WTC11 (cell line): ENCODE results near the gene ATG14. TPM values are rescaled to one million over a fixed set of nuclear protein-coding genes. Genes with fewer than 3 reads are reported as not detected.

Experiments used
- ATAC-seq: fragments of 200-7000 bp; cut with Tn5 transposase; 2 replicates; pipeline ENCODE4 v1.10.0; 2021; ENCODE audit warnings: mild to moderate bottlenecking, moderate library complexity
- CTCF ChIA-PET: fragments of 300-600 bp; sonication (Branson Sonifier 250); formaldehyde crosslinking; loops from one replicate; lab custom pipeline; 2021; ENCODE audit warnings: antibody characterized with exemption; lab: Charles Lee
- POLR2A ChIA-PET: fragments of 350-600 bp; sonication (Branson Sonifier 250); formaldehyde crosslinking; loops from one replicate; lab custom pipeline; 2021; ENCODE audit warnings: antibody characterized with exemption; lab: Charles Lee
- DNase-seq: peaks from one replicate; pipeline ENCODE4 v3.0.0; 2021; ENCODE audit warnings: low spot score
- H3K27ac Mint-ChIP-seq: 2 replicates; pipeline ENCODE4 v1.8.0; 2021; ENCODE audit warnings: mixed read lengths
- H3K27me3 Mint-ChIP-seq: 2 replicates; pipeline ENCODE4 v1.8.0; 2021; ENCODE audit warnings: low read depth, mild to moderate bottlenecking, moderate library complexity, mixed read lengths
- H3K36me3 Mint-ChIP-seq: 2 replicates; pipeline ENCODE4 v1.8.0; 2021; ENCODE audit warnings: mixed read lengths
- H3K4me1 Mint-ChIP-seq: 2 replicates; pipeline ENCODE4 v1.8.0; 2022; ENCODE audit warnings: mixed read lengths
- H3K4me3 Mint-ChIP-seq: 2 replicates; pipeline ENCODE4 v1.8.0; 2021; ENCODE audit warnings: mild to moderate bottlenecking, moderate library complexity, mixed read lengths
- H3K9me3 Mint-ChIP-seq: 2 replicates; pipeline ENCODE4 v1.8.0; 2021; ENCODE audit warnings: mixed read lengths
- ATF1 ChIP-seq: sonication (generic); formaldehyde crosslinking; IDR thresholded peaks from 2 replicates; pipeline ENCODE4 v1.8.1; 2023; ENCODE audit warnings: mild to moderate bottlenecking, moderate library complexity, missing genetic modification reagents
- CDX4 ChIP-seq: fragments of 250-450 bp; sonication (Bioruptor Pico); IDR thresholded peaks from 2 replicates; pipeline ENCODE4 v1.9.0; 2021; ENCODE audit warnings: moderate library complexity, mild to moderate bottlenecking, inconsistent platforms, borderline replicate concordance
- CREM ChIP-seq: sonication (generic); formaldehyde crosslinking; IDR thresholded peaks from 2 replicates; pipeline ENCODE4 v1.8.1; 2022; ENCODE audit warnings: mild to moderate bottlenecking, missing genetic modification reagents, moderate library complexity
- E2F4 ChIP-seq: sonication (generic); formaldehyde crosslinking; IDR thresholded peaks from 2 replicates; pipeline ENCODE4 v1.8.1; 2022; ENCODE audit warnings: low read depth, mild to moderate bottlenecking, moderate library complexity, missing genetic modification reagents, borderline replicate concordance
- ELF4 ChIP-seq: sonication (generic); formaldehyde crosslinking; IDR thresholded peaks from 2 replicates; pipeline ENCODE4 v1.8.1; 2022; ENCODE audit warnings: low read depth, mild to moderate bottlenecking, moderate library complexity, missing genetic modification reagents
- FOXJ3 ChIP-seq: sonication (generic); formaldehyde crosslinking; IDR thresholded peaks from 2 replicates; pipeline ENCODE4 v1.9.0; 2021; ENCODE audit warnings: missing genetic modification reagents, mild to moderate bottlenecking, borderline replicate concordance
- GABPB1 ChIP-seq: sonication (generic); formaldehyde crosslinking; IDR thresholded peaks from 2 replicates; pipeline ENCODE4 v1.8.1; 2023; ENCODE audit warnings: mild to moderate bottlenecking, missing genetic modification reagents
- HMGXB4 ChIP-seq: sonication (generic); formaldehyde crosslinking; IDR thresholded peaks from 2 replicates; pipeline ENCODE4 v1.8.1; 2023; ENCODE audit warnings: mild to moderate bottlenecking, moderate library complexity, missing genetic modification reagents
- JAZF1 ChIP-seq: fragments of 250-450 bp; sonication (Bioruptor Pico); IDR thresholded peaks from 2 replicates; pipeline ENCODE4 v1.9.0; 2021; ENCODE audit warnings: moderate library complexity, mild to moderate bottlenecking, inconsistent platforms
- JUN ChIP-seq: sonication (generic); formaldehyde crosslinking; IDR thresholded peaks from 2 replicates; pipeline ENCODE4 v1.8.0; 2023; ENCODE audit warnings: mild to moderate bottlenecking, missing genetic modification reagents
- MAX ChIP-seq: sonication (generic); formaldehyde crosslinking; IDR thresholded peaks from 2 replicates; pipeline ENCODE4 v1.8.0; 2022; ENCODE audit warnings: mild to moderate bottlenecking, missing genetic modification reagents
- NFATC4 ChIP-seq: fragments of 250-450 bp; sonication (Bioruptor Pico); IDR thresholded peaks from 2 replicates; pipeline ENCODE4 v1.9.0; 2021; ENCODE audit warnings: mild to moderate bottlenecking
- NR2C2 ChIP-seq: sonication (generic); formaldehyde crosslinking; IDR thresholded peaks from 2 replicates; pipeline ENCODE4 v1.8.0; 2022; ENCODE audit warnings: mild to moderate bottlenecking, missing genetic modification reagents
- RELA ChIP-seq: sonication (generic); formaldehyde crosslinking; IDR thresholded peaks from 2 replicates; pipeline ENCODE4 v1.8.1; 2022; ENCODE audit warnings: missing genetic modification reagents, mild to moderate bottlenecking, borderline replicate concordance
- RORB ChIP-seq: fragments of 250-450 bp; sonication (Bioruptor Pico); IDR thresholded peaks from 2 replicates; pipeline ENCODE4 v1.9.0; 2021; ENCODE audit warnings: mild to moderate bottlenecking
- SMAD4 ChIP-seq: sonication (generic); formaldehyde crosslinking; IDR thresholded peaks from 2 replicates; pipeline ENCODE4 v1.8.0; 2022; ENCODE audit warnings: mild to moderate bottlenecking, missing genetic modification reagents
- SP1 ChIP-seq: sonication (generic); formaldehyde crosslinking; conservative IDR thresholded peaks from 2 replicates; pipeline ENCODE4 v1.8.1; 2022; ENCODE audit warnings: missing genetic modification reagents
- TEAD1 ChIP-seq: sonication (generic); formaldehyde crosslinking; IDR thresholded peaks from 2 replicates; pipeline ENCODE4 v1.8.0; 2022; ENCODE audit warnings: mild to moderate bottlenecking, missing genetic modification reagents
- ZNF121 ChIP-seq: sonication (generic); formaldehyde crosslinking; IDR thresholded peaks from 2 replicates; pipeline ENCODE4 v1.8.0; 2023; ENCODE audit warnings: missing genetic modification reagents
- ZNF219 ChIP-seq: sonication (generic); formaldehyde crosslinking; IDR thresholded peaks from 2 replicates; pipeline ENCODE4 v1.8.0; 2023; ENCODE audit warnings: missing genetic modification reagents, mild to moderate bottlenecking, borderline replicate concordance
- total RNA-seq: library from RNA; stranded (reverse); gene quantifications from 3 replicates; pipeline ENCODE4 v1.2.3, GENCODE V29; 2021
- TF ChIP-seq, protein P1 (sequence below): sonication (generic); formaldehyde crosslinking; IDR thresholded peaks from 2 replicates; pipeline ENCODE4 v1.8.1; 2023; ENCODE audit warnings: mild to moderate bottlenecking, missing genetic modification reagents, borderline replicate concordance
- TF ChIP-seq, protein P2 (sequence below): fragments of 250-450 bp; sonication (Bioruptor Pico); IDR thresholded peaks from 2 replicates; pipeline ENCODE4 v1.8.0; 2021; ENCODE audit warnings: mild to moderate bottlenecking

The ATG14 gene
- total RNA-seq, 1 experiment from 2014 or later = 10.4 TPM

- no peak for TF ChIP-seq MAX
- no peak for TF ChIP-seq E2F4 (CRISPR knock-in tag)
- TF ChIP-seq, protein P1, sequence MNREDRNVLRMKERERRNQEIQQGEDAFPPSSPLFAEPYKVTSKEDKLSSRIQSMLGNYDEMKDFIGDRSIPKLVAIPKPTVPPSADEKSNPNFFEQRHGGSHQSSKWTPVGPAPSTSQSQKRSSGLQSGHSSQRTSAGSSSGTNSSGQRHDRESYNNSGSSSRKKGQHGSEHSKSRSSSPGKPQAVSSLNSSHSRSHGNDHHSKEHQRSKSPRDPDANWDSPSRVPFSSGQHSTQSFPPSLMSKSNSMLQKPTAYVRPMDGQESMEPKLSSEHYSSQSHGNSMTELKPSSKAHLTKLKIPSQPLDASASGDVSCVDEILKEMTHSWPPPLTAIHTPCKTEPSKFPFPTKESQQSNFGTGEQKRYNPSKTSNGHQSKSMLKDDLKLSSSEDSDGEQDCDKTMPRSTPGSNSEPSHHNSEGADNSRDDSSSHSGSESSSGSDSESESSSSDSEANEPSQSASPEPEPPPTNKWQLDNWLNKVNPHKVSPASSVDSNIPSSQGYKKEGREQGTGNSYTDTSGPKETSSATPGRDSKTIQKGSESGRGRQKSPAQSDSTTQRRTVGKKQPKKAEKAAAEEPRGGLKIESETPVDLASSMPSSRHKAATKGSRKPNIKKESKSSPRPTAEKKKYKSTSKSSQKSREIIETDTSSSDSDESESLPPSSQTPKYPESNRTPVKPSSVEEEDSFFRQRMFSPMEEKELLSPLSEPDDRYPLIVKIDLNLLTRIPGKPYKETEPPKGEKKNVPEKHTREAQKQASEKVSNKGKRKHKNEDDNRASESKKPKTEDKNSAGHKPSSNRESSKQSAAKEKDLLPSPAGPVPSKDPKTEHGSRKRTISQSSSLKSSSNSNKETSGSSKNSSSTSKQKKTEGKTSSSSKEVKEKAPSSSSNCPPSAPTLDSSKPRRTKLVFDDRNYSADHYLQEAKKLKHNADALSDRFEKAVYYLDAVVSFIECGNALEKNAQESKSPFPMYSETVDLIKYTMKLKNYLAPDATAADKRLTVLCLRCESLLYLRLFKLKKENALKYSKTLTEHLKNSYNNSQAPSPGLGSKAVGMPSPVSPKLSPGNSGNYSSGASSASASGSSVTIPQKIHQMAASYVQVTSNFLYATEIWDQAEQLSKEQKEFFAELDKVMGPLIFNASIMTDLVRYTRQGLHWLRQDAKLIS (CRISPR knock-in tag) = no peak
These were observed 38.9 kb upstream of the ATG14 start (continued) for GRCh38 chr14:55450539-55450938.

DNA sequence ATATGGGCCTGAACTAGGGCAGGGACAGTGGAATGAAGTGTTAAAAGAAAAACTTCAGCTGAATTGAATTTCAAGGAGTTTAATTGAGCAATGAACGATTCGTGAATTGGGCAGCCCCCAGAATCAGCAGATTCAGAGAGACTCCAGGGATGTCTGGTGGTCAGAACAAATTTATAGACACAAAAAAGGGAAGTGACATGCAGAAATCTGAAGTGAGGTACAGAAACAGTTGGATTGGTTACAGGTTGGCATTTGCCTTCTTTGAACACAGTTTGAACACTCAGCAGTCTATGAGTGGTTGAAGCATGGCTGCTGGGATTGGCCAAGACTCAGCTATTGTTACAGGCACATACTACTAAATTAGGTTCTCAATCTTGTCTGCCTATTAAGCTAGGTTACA is 38.5 kb upstream of the ATG14 start:
- POLR2A ChIA-PET = no interaction called here
- Mint-ChIP-seq H3K27ac (no peak overlapping the region), H3K4me1 (peaks cover 22% of the 10 kb centered on the region), H3K4me3 (no peak overlapping the region), H3K27me3 (peaks cover 3% of the 10 kb centered on the region; the same call in 1 of the 2 replicates), H3K9me3 (no peaks in the 10 kb centered on the region), H3K36me3 (no peaks in the 10 kb centered on the region)
- ATAC-seq (no peak), DNase-seq (no peak)
- TF ChIP-seq RORB (CRISPR knock-in tag) = no peak
- no peak for TF ChIP-seq ATF1 (CRISPR knock-in tag)
- TF ChIP-seq, protein P1 (CRISPR knock-in tag) = no peak
- TF ChIP-seq SP1 (CRISPR knock-in tag) = no peak
- TF ChIP-seq CREM = no peak
- CTCF ChIA-PET = interaction anchor here (1.3 kb wide), 1 partner anchor 10 kb away, joined by 5 read pairs; the partner anchor contains the start of gene TBPL2

GRCh38 chr14:55449116-55449515 is 37.5 kb upstream of the ATG14 start:
- no peaks in the 10 kb centered on the region for H3K36me3 Mint-ChIP-seq
- peaks cover 14% of the 10 kb centered on the region for H3K4me1 Mint-ChIP-seq
- no peaks in the 10 kb centered on the region for H3K27me3 Mint-ChIP-seq
- no peak overlapping the region for H3K4me3 Mint-ChIP-seq
- ChIA-PET CTCF (interaction anchor here (1.3 kb wide), 1 partner anchor 9 kb away, joined by 5 read pairs; the partner anchor contains the start of gene TBPL2), POLR2A (no interaction called here)
- no peak for DNase-seq
- no peak overlapping the region for H3K27ac Mint-ChIP-seq
- ATAC-seq = no peak
- H3K9me3 Mint-ChIP-seq = no peaks in the 10 kb centered on the region
- TF ChIP-seq, protein P2, sequence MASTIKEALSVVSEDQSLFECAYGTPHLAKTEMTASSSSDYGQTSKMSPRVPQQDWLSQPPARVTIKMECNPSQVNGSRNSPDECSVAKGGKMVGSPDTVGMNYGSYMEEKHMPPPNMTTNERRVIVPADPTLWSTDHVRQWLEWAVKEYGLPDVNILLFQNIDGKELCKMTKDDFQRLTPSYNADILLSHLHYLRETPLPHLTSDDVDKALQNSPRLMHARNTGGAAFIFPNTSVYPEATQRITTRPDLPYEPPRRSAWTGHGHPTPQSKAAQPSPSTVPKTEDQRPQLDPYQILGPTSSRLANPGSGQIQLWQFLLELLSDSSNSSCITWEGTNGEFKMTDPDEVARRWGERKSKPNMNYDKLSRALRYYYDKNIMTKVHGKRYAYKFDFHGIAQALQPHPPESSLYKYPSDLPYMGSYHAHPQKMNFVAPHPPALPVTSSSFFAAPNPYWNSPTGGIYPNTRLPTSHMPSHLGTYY = no peak
- no peak for TF ChIP-seq RELA (CRISPR knock-in tag)
- TF ChIP-seq FOXJ3 (CRISPR knock-in tag) = no peak
- no peak for TF ChIP-seq JUN
- no peak for TF ChIP-seq SP1 (CRISPR knock-in tag)
- TF ChIP-seq HMGXB4 = no peak
- no peak for TF ChIP-seq NR2C2
- no peak for TF ChIP-seq GABPB1 (CRISPR knock-in tag)
- TF ChIP-seq ZNF219 (CRISPR knock-in tag) = no peak
- no peak for TF ChIP-seq CDX4 (CRISPR knock-in tag)
- no peak for TF ChIP-seq NFATC4 (CRISPR knock-in tag)
- no peak for TF ChIP-seq TEAD1 (CRISPR knock-in tag)
- TF ChIP-seq ELF4 (CRISPR knock-in tag) = no peak
- TF ChIP-seq JAZF1 (CRISPR knock-in tag) = no peak
- TF ChIP-seq SMAD4 (CRISPR knock-in tag) = no peak
- no peak for TF ChIP-seq ZNF121 (CRISPR knock-in tag)
